Smooth muscle cell (in vitro differentiated cells): ENCODE measurements around the gene VPS37D. TPM values are rescaled to one million over a fixed set of nuclear protein-coding genes. Genes with fewer than 3 reads are reported as not detected.
A peak's percentile ranks its signal among the peaks of the same experiment; 100 is the strongest.

ENCODE experiments used
- DNase-seq: peaks from one replicate; lab custom pipeline; 2025; ENCODE audit not compliant: unreplicated experiment; lab: John Stamatoyannopoulos, UW
- H2AFZ ChIP-seq: fragments of 200-600 bp; sonication (generic); 2 replicates; pipeline ENCODE4 v1.6.0; 2016; ENCODE audit warnings: antibody characterized with exemption, low read depth, mild to moderate bottlenecking
- H3F3A ChIP-seq: fragments of 200-600 bp; sonication (generic); 2 replicates; pipeline ENCODE4 v1.6.0; 2017; ENCODE audit warnings: antibody characterized with exemption, low read depth
- H3K27ac ChIP-seq: fragments of 200-600 bp; sonication (generic); 2 replicates; pipeline ENCODE4 v1.5.1; 2016; ENCODE audit warnings: low read depth, mild to moderate bottlenecking
- H3K27me3 ChIP-seq: fragments of 200-600 bp; sonication (generic); 2 replicates; pipeline ENCODE4 v1.6.1; 2016; ENCODE audit warnings: low read depth, mild to moderate bottlenecking
- H3K36me3 ChIP-seq: fragments of 200-600 bp; sonication (generic); 2 replicates; pipeline ENCODE4 v1.5.1; 2016; ENCODE audit warnings: low read depth
- H3K4me1 ChIP-seq: fragments of 200-600 bp; sonication (generic); 2 replicates; pipeline ENCODE4 v1.5.1; 2016; ENCODE audit warnings: low read depth
- H3K4me2 ChIP-seq: fragments of 200-600 bp; sonication (generic); 2 replicates; pipeline ENCODE4 v1.6.0; 2016; ENCODE audit warnings: mild to moderate bottlenecking
- H3K4me3 ChIP-seq: fragments of 200-600 bp; sonication (generic); 2 replicates; pipeline ENCODE4 v1.5.1; 2016; ENCODE audit warnings: mild to moderate bottlenecking
- H3K79me2 ChIP-seq: fragments of 200-600 bp; sonication (generic); 2 replicates; pipeline ENCODE4 v1.6.0; 2016; ENCODE audit warnings: low read depth, mild to moderate bottlenecking
- H3K9ac ChIP-seq: fragments of 200-600 bp; sonication (generic); 2 replicates; pipeline ENCODE4 v1.6.0; 2016; ENCODE audit warnings: low read depth
- H3K9me3 ChIP-seq: fragments of 200-600 bp; sonication (generic); replicated peaks from 2 replicates; pipeline ENCODE4 v1.5.1; 2016; ENCODE audit warnings: low read depth
- H4K20me1 ChIP-seq: fragments of 200-600 bp; sonication (generic); 2 replicates; pipeline ENCODE4 v1.6.0; 2016; ENCODE audit warnings: low read depth
- whole genome bisulfite sequencing: methylation state at CpG from one replicate; pipeline ENCODE4 v1.1.7; 2016; ENCODE audit warnings: low lambda C conversion rate; 5-methylcytosine and 5-hydroxymethylcytosine counted together
- polyA plus RNA-seq: library from polyadenylated mRNA; unstranded; fragments of >200 nt; fragmentation: Nextera tagmentation; extraction: Ambion mirVana; gene quantifications from 2 replicates; pipeline ENCODE4 v1.2.1, GENCODE V29; 2016
- total RNA-seq: library from RNA; depleted of rRNA; stranded (reverse); fragments of >200 nt; gene quantifications from 2 replicates; pipeline ENCODE4 v1.2.3, GENCODE V29; 2014
- TF ChIP-seq, protein P1 (sequence below): fragments of 200-600 bp; sonication (generic); IDR thresholded peaks from 2 replicates; pipeline ENCODE4 v1.5.1; 2017; ENCODE audit warnings: borderline replicate concordance, mild to moderate bottlenecking, antibody characterized with exemption; ENCODE audit not compliant: insufficient read depth, poor library complexity, severe bottlenecking

Gene VPS37D
- total and polyA plus RNA-seq, 2 experiments from 2014 or later, result 7.1 to 8.7 TPM

DNA sequence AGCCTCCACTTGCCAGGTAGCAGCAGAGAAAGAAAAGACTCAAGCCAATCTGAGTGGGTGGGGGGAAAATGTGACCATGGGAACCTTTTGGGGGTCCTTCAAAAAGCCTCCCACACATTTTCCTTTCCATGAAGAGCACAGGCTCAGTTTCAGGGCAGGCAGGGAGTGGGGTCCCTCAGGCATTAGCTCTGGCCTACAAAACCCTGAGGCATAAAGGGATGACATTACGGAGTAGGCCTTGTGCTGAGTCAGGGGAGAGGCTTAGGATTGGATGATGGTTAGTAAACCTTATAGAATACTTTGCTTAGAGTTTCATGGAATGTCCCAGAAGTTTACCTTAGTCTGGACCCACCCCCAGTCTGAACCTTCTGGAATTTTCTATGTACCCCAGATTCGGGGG lies 12.1 kb downstream of the VPS37D start:
- H3F3A ChIP-seq, result no peaks in the 10 kb centered on the region
- TF ChIP-seq, protein P1, sequence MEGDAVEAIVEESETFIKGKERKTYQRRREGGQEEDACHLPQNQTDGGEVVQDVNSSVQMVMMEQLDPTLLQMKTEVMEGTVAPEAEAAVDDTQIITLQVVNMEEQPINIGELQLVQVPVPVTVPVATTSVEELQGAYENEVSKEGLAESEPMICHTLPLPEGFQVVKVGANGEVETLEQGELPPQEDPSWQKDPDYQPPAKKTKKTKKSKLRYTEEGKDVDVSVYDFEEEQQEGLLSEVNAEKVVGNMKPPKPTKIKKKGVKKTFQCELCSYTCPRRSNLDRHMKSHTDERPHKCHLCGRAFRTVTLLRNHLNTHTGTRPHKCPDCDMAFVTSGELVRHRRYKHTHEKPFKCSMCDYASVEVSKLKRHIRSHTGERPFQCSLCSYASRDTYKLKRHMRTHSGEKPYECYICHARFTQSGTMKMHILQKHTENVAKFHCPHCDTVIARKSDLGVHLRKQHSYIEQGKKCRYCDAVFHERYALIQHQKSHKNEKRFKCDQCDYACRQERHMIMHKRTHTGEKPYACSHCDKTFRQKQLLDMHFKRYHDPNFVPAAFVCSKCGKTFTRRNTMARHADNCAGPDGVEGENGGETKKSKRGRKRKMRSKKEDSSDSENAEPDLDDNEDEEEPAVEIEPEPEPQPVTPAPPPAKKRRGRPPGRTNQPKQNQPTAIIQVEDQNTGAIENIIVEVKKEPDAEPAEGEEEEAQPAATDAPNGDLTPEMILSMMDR, result no peak
- H3K27ac ChIP-seq, result no peak overlapping the region
- 89% methylated on average over 2 of the region's 2 CpGs for WGBS
- no peak overlapping the region for H3K9ac ChIP-seq
- no peaks in the 10 kb centered on the region for H3K9me3 ChIP-seq
- peaks cover 39% of the 10 kb centered on the region for H3K79me2 ChIP-seq
- H4K20me1 ChIP-seq, result peaks cover 27% of the 10 kb centered on the region
- no peaks in the 10 kb centered on the region for H3K36me3 ChIP-seq
- no peak for DNase-seq
- H3K4me1 ChIP-seq, result peaks cover 18% of the 10 kb centered on the region
- H3K4me3 ChIP-seq, result no peak overlapping the region
- no peaks in the 10 kb centered on the region for H3K27me3 ChIP-seq
- H3K4me2 ChIP-seq, result no peak overlapping the region
- H2AFZ ChIP-seq, result no peak overlapping the region

DNA sequence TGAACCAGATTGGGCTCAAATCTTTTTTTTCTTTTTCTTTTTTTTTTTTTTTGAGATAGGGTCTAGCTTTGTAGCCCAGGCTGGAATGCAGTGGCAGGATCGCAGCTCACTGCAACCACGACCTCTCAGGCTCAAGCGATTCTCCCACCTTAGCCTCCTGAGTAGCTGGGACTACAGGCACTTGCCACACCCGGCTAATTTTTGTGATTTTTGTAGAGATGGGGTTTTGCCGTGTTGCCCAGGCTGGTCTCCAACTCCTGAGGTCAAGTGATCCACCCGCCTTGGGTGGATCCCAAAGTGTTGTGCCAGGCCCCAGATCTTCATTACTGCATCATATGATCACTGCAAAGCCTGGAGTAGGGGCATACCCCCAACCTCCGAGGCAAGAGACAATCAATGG lies 12.9 kb downstream of the VPS37D start:
- H4K20me1 ChIP-seq, result peaks cover 22% of the 10 kb centered on the region

DNA sequence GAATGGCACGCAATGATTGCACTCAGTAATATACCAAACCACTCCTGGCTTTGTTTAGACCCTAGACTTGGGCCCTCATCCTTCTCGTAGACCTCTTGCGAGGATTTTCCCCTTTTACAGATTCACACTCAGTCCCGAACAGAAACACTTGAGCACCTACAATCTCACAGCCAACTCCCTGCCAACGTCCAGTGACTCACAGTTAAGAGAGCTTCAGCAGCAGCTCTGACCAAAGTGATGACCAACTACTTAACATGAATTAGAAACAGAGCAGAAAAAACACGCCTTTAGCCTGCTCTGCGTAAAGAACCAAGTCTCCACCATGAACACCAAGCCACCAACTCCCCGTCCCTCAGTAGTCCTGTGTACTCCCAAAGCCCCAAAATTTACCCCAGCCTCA lies 13.4 kb downstream of the VPS37D start:
- TF ChIP-seq, protein P1, result no peak
- no peaks in the 10 kb centered on the region for H3F3A ChIP-seq
- no peaks in the 10 kb centered on the region for H3K36me3 ChIP-seq
- no peak overlapping the region for H3K9ac ChIP-seq
- DNase-seq, result no peak
- no peak overlapping the region for H3K4me3 ChIP-seq
- no peaks in the 10 kb centered on the region for H3K9me3 ChIP-seq
- no peaks in the 10 kb centered on the region for H3K27me3 ChIP-seq
- H2AFZ ChIP-seq, result no peak overlapping the region
- H4K20me1 ChIP-seq, result peaks cover 21% of the 10 kb centered on the region
- H3K27ac ChIP-seq, result peak overlapping the region; percentile 2
- WGBS, result 78% methylated on average over 8 of the region's 8 CpGs
- H3K79me2 ChIP-seq, result peaks cover 51% of the 10 kb centered on the region
- H3K4me2 ChIP-seq, result peak overlapping the region; percentile 92
- peaks cover 18% of the 10 kb centered on the region for H3K4me1 ChIP-seq

More for the DNA sequence above, 12.9 kb downstream of the VPS37D start:
- peaks cover 18% of the 10 kb centered on the region for H3K4me1 ChIP-seq
- H3F3A ChIP-seq, result no peaks in the 10 kb centered on the region
- H3K27ac ChIP-seq, result no peak overlapping the region
- H3K4me3 ChIP-seq, result no peak overlapping the region
- H3K79me2 ChIP-seq, result peaks cover 47% of the 10 kb centered on the region
- 93% methylated on average over 7 of the region's 7 CpGs for WGBS
- no peak for DNase-seq
- H3K4me2 ChIP-seq, result peak overlapping the region; percentile 92
- H3K27me3 ChIP-seq, result no peaks in the 10 kb centered on the region
- no peaks in the 10 kb centered on the region for H3K36me3 ChIP-seq
- no peak overlapping the region for H2AFZ ChIP-seq
- TF ChIP-seq, protein P1, result no peak
- H3K9ac ChIP-seq, result no peak overlapping the region
- H3K9me3 ChIP-seq, result no peaks in the 10 kb centered on the region

DNA sequence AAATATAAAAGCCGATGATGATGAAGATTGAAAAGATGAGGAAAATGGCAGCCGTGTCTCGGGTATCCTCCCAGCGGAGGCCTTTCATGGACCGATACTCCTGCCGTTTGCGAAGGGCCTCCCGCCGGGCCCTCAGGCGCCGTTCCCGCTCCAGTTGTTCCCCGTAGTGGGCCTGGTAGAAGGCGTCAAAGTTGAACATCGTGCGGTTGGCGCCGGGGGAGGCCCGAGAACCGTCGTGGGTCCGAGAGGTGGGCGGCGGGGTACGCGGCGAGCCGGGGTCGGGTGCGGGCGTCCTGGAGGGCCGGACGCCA lies 15.1 kb downstream of the VPS37D start:
- TF ChIP-seq, protein P1, result no peak
- no peak for DNase-seq
- no peaks in the 10 kb centered on the region for H3K27me3 ChIP-seq
- no peaks in the 10 kb centered on the region for H3K36me3 ChIP-seq
- peaks cover 56% of the 10 kb centered on the region for H3K79me2 ChIP-seq
- H3K4me1 ChIP-seq, result peaks cover 18% of the 10 kb centered on the region
- H3K27ac ChIP-seq, result peak overlapping the region; percentile 75
- no peaks in the 10 kb centered on the region for H3K9me3 ChIP-seq
- peak overlapping the region; percentile 88 for H3K9ac ChIP-seq
- peaks cover 21% of the 10 kb centered on the region for H4K20me1 ChIP-seq
- under 1% methylated on average over 33 of the region's 33 CpGs for WGBS
- H3K4me2 ChIP-seq, result peak overlapping the region; percentile 92
- peak overlapping the region; percentile 79 for H2AFZ ChIP-seq
- peak overlapping the region; percentile 100 for H3K4me3 ChIP-seq
- no peaks in the 10 kb centered on the region for H3F3A ChIP-seq
